ENCODE data around the gene SLC39A10. TPM values are rescaled to one million over a fixed set of nuclear protein-coding genes. Genes with fewer than 3 reads are reported as not detected.

Gene SLC39A10
- total RNA-seq, 4 donors from 2014 or later = 8.0 to 13.6 (median 10.5) TPM

DNA sequence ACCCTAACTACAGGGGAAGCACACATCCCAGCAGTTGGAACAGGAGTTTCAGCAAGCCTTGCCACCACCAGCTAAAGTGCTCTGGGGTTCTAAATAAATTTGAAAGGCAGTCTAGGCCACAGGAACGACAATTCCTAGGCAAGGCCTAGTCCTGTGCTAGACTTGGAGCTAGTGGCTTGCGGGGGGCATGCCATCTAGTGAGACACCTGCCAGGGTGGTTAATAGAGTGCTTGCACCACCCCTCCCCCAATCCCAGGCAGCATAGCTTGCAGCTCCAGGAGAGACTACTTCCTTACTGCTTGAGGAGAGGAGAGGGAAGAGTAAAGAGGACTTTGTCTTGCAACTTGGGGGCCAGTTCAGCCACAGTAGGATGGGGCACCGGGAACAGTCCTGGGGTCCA, 101.8 kb downstream of the SLC39A10 start:
- H3K4me3 ChIP-seq (ENCODE audit: low read depth, poor library complexity, severe bottlenecking) = no peak overlapping the region
- 91 to 92% methylated on average over 3 of the region's 3 CpGs for WGBS, 2 donors
- DNase-seq (ENCODE audit: low spot score in 2 of 2) = no peak
- intact Hi-C loops (cut with DNase I; ENCODE audit: low total_unique reads) = no loop called here
- TF ChIP-seq, protein P1, sequence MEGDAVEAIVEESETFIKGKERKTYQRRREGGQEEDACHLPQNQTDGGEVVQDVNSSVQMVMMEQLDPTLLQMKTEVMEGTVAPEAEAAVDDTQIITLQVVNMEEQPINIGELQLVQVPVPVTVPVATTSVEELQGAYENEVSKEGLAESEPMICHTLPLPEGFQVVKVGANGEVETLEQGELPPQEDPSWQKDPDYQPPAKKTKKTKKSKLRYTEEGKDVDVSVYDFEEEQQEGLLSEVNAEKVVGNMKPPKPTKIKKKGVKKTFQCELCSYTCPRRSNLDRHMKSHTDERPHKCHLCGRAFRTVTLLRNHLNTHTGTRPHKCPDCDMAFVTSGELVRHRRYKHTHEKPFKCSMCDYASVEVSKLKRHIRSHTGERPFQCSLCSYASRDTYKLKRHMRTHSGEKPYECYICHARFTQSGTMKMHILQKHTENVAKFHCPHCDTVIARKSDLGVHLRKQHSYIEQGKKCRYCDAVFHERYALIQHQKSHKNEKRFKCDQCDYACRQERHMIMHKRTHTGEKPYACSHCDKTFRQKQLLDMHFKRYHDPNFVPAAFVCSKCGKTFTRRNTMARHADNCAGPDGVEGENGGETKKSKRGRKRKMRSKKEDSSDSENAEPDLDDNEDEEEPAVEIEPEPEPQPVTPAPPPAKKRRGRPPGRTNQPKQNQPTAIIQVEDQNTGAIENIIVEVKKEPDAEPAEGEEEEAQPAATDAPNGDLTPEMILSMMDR (IDR thresholded peaks at IDR 0.05) = no peak
- TF ChIP-seq POLR2A (IDR thresholded peaks at IDR 0.05) = no peak

DNA sequence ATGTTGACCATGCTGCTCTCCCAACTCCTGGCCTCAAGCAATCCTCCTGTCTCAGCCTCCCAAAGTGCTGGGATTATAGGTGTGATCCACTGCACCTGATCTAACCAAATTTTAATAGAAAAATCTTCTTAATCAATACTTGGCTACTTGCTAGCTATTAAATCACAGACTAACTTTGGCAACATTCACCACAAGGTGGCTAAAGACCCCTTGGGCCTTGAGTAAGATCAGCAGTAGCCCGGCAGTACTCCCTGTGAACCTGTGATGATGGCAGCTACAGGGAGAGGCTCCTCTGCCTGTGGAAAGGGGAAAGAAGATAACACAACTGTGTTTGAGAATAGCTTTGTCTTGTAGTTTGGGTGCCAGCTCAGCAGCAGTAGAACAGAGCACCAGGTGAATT, 102.9 kb downstream of the SLC39A10 start:
- WGBS, 2 donors = 90 to 100% methylated on average over 1 of the region's 1 CpG
- H3K4me3 ChIP-seq (ENCODE audit: low read depth, poor library complexity, severe bottlenecking) = no peak overlapping the region
- intact Hi-C loops (cut with DNase I; ENCODE audit: low total_unique reads) = no loop called here
- no peak for DNase-seq (ENCODE audit: low spot score in 2 of 2)
- TF ChIP-seq, protein P1 (IDR thresholded peaks at IDR 0.05) = no peak
- no peak for TF ChIP-seq POLR2A (IDR thresholded peaks at IDR 0.05)

- TF ChIP-seq, protein P1 (IDR thresholded peaks at IDR 0.05) = no peak
- H3K4me3 ChIP-seq (ENCODE audit: low read depth, poor library complexity, severe bottlenecking) = no peak overlapping the region
- no peak for DNase-seq (ENCODE audit: low spot score in 2 of 2)
- intact Hi-C loops (cut with DNase I; ENCODE audit: low total_unique reads) = no loop called here
Observed at GRCh38 chr2:195763866-195764265, 106.8 kb downstream of the SLC39A10 start.

- intact Hi-C loops (cut with DNase I; ENCODE audit: low total_unique reads) = no loop called here
- H3K4me3 ChIP-seq (ENCODE audit: low read depth, poor library complexity, severe bottlenecking) = no peak overlapping the region
- 93 to 96% methylated on average over 1 of the region's 1 CpG for WGBS, 2 donors
- no peak for TF ChIP-seq POLR2A (IDR thresholded peaks at IDR 0.05)
- TF ChIP-seq, protein P1 (IDR thresholded peaks at IDR 0.05) = no peak
- DNase-seq (ENCODE audit: low spot score in 2 of 2) = no peak
Observed at GRCh38 chr2:195766691-195767090, 109.7 kb downstream of the SLC39A10 start.

GRCh38 chr2:195768431-195768830, 111.4 kb downstream of the SLC39A10 start:
- intact Hi-C loops (cut with DNase I; ENCODE audit: low total_unique reads) = no loop called here

DNA sequence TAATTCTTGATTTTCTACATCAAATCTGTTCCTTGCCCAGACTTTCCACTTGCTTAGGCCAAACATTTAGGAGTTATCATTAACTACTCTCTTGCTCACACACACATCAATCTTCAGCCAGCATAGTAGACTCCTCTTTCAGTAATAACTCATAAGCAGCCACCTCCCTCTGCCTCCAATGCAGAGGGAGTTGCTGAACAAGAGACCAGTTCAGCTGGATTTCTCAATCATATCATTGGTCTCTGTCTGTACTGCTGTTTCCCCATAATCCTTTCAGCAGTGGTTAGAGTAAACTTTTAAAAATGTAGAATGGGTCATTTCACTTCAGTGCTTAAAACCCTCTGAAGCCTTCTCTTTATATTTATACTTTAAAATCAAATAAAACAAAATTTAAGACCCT, 112.9 kb downstream of the SLC39A10 start:
- H3K4me3 ChIP-seq (ENCODE audit: low read depth, poor library complexity, severe bottlenecking) = no peak overlapping the region
- TF ChIP-seq, protein P1 (IDR thresholded peaks at IDR 0.05) = no peak
- TF ChIP-seq POLR2A (IDR thresholded peaks at IDR 0.05) = no peak
- DNase-seq (ENCODE audit: low spot score in 2 of 2) = no peak
- intact Hi-C loops (cut with DNase I; ENCODE audit: low total_unique reads) = no loop called here

More at GRCh38 chr2:195768431-195768830, 111.4 kb downstream of the SLC39A10 start:
- no peak overlapping the region for H3K4me3 ChIP-seq (ENCODE audit: low read depth, poor library complexity, severe bottlenecking)
- WGBS, 2 donors = 59 to 60% methylated on average over 2 of the region's 2 CpGs
- no peak for DNase-seq (ENCODE audit: low spot score in 2 of 2)
- TF ChIP-seq, protein P1 (IDR thresholded peaks at IDR 0.05) = no peak
- TF ChIP-seq POLR2A (IDR thresholded peaks at IDR 0.05) = no peak
